ENCODE results near the gene RTKN. TPM values are rescaled to one million over a fixed set of nuclear protein-coding genes. Genes with fewer than 3 reads are reported as not detected.

RTKN gene
- total RNA-seq, 1 donor from 2014 or later = 20.4 TPM

DNA sequence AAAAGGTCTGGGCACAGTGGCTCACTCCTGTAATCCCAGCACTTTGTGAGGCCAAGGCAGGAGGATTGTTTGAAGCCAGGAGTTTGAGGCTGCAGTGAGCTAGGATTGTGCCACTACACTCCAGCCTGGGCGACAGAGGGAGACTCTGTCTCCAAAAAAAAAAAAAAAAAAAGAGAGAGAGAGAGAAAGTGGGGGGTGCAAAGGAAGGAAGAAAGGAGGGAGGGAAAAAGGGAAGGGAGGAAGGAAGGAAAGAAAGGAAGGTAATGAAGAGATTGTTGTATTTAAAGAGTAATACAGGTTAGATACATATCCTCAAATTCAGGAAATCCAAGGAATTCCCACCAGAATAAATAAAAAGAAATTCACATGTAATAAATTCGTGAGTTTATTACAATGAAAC, 39.8 kb downstream of the RTKN start:
- Mint-ChIP-seq H3K4me1 (ENCODE audit: low read depth) (no peaks in the 10 kb centered on the region), H3K4me3 (ENCODE audit: unreplicated experiment) (no peak overlapping the region), H3K27me3 (ENCODE audit: low read depth) (no peaks in the 10 kb centered on the region), H3K36me3 (ENCODE audit: low read depth) (no peaks in the 10 kb centered on the region), H3K9me3 (ENCODE audit: low read depth) (no peaks in the 10 kb centered on the region), H3K27ac (ENCODE audit: unreplicated experiment) (no peak overlapping the region)
- DNase-seq (ENCODE audit: low spot score) = no peak
- TF ChIP-seq, protein P1, sequence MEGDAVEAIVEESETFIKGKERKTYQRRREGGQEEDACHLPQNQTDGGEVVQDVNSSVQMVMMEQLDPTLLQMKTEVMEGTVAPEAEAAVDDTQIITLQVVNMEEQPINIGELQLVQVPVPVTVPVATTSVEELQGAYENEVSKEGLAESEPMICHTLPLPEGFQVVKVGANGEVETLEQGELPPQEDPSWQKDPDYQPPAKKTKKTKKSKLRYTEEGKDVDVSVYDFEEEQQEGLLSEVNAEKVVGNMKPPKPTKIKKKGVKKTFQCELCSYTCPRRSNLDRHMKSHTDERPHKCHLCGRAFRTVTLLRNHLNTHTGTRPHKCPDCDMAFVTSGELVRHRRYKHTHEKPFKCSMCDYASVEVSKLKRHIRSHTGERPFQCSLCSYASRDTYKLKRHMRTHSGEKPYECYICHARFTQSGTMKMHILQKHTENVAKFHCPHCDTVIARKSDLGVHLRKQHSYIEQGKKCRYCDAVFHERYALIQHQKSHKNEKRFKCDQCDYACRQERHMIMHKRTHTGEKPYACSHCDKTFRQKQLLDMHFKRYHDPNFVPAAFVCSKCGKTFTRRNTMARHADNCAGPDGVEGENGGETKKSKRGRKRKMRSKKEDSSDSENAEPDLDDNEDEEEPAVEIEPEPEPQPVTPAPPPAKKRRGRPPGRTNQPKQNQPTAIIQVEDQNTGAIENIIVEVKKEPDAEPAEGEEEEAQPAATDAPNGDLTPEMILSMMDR (IDR thresholded peaks at IDR 0.05) = no peak

DNA sequence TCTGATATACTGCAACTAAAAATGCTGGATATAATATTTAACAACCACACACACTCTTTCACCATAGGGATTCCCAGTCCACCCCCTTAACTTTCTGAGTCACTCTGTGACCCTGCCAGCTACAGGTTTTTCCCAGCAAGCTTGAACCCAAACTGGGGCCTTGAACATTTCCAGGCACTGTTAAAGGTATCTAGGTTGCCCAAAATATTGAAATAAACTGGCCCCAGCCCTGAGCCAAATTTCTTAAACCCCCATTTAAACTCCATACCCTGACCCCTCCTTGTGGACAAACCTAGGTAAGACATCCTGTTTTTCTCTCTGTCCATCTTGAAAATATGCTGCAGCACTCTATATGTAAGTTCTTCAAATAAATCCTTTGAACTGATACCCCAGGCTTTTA, 42.0 kb downstream of the RTKN start:
- H3K27me3 Mint-ChIP-seq (ENCODE audit: low read depth) = peaks cover 3% of the 10 kb centered on the region
- H3K36me3 Mint-ChIP-seq (ENCODE audit: low read depth) = no peaks in the 10 kb centered on the region
- no peak for DNase-seq (ENCODE audit: low spot score)
- no peaks in the 10 kb centered on the region for H3K4me1 Mint-ChIP-seq (ENCODE audit: low read depth)
- H3K4me3 Mint-ChIP-seq (ENCODE audit: unreplicated experiment) = no peak overlapping the region
- H3K9me3 Mint-ChIP-seq (ENCODE audit: low read depth) = no peaks in the 10 kb centered on the region
- TF ChIP-seq, protein P1 (IDR thresholded peaks at IDR 0.05) = peak; percentile 76
- no peak overlapping the region for H3K27ac Mint-ChIP-seq (ENCODE audit: unreplicated experiment)

DNA sequence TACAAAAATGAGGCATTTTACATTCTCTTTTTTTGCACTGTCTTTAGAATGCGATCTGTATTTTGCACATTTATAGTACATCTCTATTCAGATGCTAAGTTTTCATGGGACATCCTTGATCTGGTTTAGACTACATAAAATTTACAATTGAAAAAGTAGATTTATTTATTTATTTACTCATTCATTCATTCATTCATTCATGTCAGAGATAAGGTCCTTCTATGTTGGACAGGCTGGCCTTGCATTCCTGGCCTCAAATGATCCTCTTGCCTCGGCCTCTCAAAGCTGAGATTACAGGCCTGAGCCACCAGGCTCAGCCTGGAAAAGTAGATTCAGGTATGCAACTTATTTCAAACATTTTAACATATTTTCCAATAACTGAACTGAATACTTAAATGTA, 45.6 kb downstream of the RTKN start:
- Mint-ChIP-seq H3K9me3 (ENCODE audit: low read depth) (no peaks in the 10 kb centered on the region), H3K27ac (ENCODE audit: unreplicated experiment) (no peak overlapping the region), H3K4me1 (ENCODE audit: low read depth) (no peaks in the 10 kb centered on the region), H3K4me3 (ENCODE audit: unreplicated experiment) (no peak overlapping the region), H3K27me3 (ENCODE audit: low read depth) (peaks cover 3% of the 10 kb centered on the region), H3K36me3 (ENCODE audit: low read depth) (no peaks in the 10 kb centered on the region)
- DNase-seq (ENCODE audit: low spot score) = no peak
- TF ChIP-seq, protein P1 (IDR thresholded peaks at IDR 0.05) = no peak

DNA sequence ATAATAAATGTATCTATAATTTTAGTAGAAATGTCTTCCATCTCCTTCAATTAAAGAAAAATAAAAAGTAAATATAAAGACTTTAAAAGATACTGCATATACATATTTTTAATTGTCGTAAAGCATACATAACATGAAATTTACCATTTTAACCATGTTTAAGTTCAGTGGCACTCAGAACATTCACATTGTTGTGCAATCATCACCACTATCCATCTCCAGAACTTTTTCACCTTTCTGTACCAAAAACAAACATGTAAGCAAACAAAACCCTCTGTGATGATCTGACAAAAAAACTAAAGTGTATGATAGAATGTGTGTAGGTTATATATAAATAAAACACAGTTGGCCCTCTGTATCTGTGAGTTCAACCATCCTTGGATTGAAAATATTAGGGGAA, 48.2 kb downstream of the RTKN start:
- H3K36me3 Mint-ChIP-seq (ENCODE audit: low read depth) = no peaks in the 10 kb centered on the region

DNA sequence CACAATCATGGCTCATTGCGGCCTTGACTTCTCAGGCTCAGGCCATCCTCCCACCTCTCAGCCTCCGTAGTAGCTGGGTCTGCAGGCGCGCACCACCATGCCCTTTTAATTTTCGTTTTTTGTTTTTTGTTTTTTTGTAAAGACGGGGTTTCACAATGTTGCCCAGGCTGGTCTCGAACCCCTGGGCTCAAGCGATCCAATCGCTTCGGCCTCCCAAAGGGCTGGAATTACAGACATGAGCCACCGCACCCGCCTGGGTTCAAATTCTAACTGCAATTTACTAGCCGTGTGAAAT, 49.3 kb downstream of the RTKN start:
- Mint-ChIP-seq H3K36me3 (ENCODE audit: low read depth) (no peaks in the 10 kb centered on the region), H3K4me1 (ENCODE audit: low read depth) (no peaks in the 10 kb centered on the region), H3K4me3 (ENCODE audit: unreplicated experiment) (no peak overlapping the region), H3K27ac (ENCODE audit: unreplicated experiment) (no peak overlapping the region), H3K27me3 (ENCODE audit: low read depth) (peaks cover 3% of the 10 kb centered on the region), H3K9me3 (ENCODE audit: low read depth) (no peaks in the 10 kb centered on the region)
- DNase-seq (ENCODE audit: low spot score) = no peak
- TF ChIP-seq, protein P1 (IDR thresholded peaks at IDR 0.05) = no peak

More for the DNA sequence above, 48.2 kb downstream of the RTKN start:
- Mint-ChIP-seq H3K4me3 (ENCODE audit: unreplicated experiment) (no peak overlapping the region), H3K9me3 (ENCODE audit: low read depth) (no peaks in the 10 kb centered on the region), H3K27me3 (ENCODE audit: low read depth) (peaks cover 3% of the 10 kb centered on the region), H3K4me1 (ENCODE audit: low read depth) (no peaks in the 10 kb centered on the region), H3K27ac (ENCODE audit: unreplicated experiment) (no peak overlapping the region)
- TF ChIP-seq, protein P1 (IDR thresholded peaks at IDR 0.05) = no peak
- no peak for DNase-seq (ENCODE audit: low spot score)
